OCI-LY7 (cell line): ENCODE measurements around the gene WNT16. TPM values are rescaled to one million over a fixed set of nuclear protein-coding genes. Genes with fewer than 3 reads are reported as not detected.

Experiments used
- BruUV-seq: library from RNA; stranded (reverse); fragments of 400-500 nt; replicated peaks from 2 replicates; lab custom pipeline; 2021; lab: Mats Ljungman, UMichigan
- CTCF ChIA-PET: fragments of 300-600 bp; sonication (Branson Sonifier 250); formaldehyde crosslinking; loops from one replicate; lab custom pipeline; 2022; ENCODE audit warnings: antibody characterized with exemption; ENCODE audit not compliant: unreplicated experiment; lab: Charles Lee
- POLR2A ChIA-PET: fragments of 300-600 bp; sonication (Branson Sonifier 250); formaldehyde crosslinking; loops from one replicate; lab custom pipeline; 2022; ENCODE audit warnings: antibody characterized with exemption; lab: Charles Lee
- DNase-seq: peaks from one replicate; pipeline ENCODE4 v3.0.0-alpha.2; 2015; ENCODE audit warnings: low spot score
- H2AFZ ChIP-seq: fragments of 200-600 bp; sonication (generic), shearing (Covaris generic); 2 replicates; pipeline ENCODE4 v1.6.1; 2014; ENCODE audit warnings: mild to moderate bottlenecking, antibody characterized with exemption, low read length, moderate library complexity
- H3K27ac ChIP-seq: fragments of 200-600 bp; sonication (generic); 2 replicates; pipeline ENCODE4 v1.5.1; 2014; ENCODE audit warnings: mixed run types, low read depth, mild to moderate bottlenecking, moderate library complexity, low read length, inconsistent platforms; ENCODE audit not compliant: poor library complexity, severe bottlenecking
- H3K36me3 ChIP-seq: fragments of 200-600 bp; sonication (generic); 2 replicates; pipeline ENCODE4 v1.6.1; 2014; ENCODE audit warnings: mild to moderate bottlenecking, antibody characterized with exemption, low read length, moderate library complexity, mixed read lengths; ENCODE audit not compliant: insufficient read depth
- H3K4me1 ChIP-seq: fragments of 200-600 bp; sonication (generic); 2 replicates; pipeline ENCODE4 v1.5.1; 2014; ENCODE audit warnings: mild to moderate bottlenecking, low read length; ENCODE audit not compliant: insufficient read depth, poor library complexity, severe bottlenecking
- H3K4me2 ChIP-seq: fragments of 200-600 bp; sonication (generic); 2 replicates; pipeline ENCODE4 v1.6.1; 2014; ENCODE audit warnings: mild to moderate bottlenecking, low read length
- H3K4me3 ChIP-seq: fragments of 200-600 bp; sonication (generic); 2 replicates; pipeline ENCODE4 v1.5.1; 2014; ENCODE audit warnings: mild to moderate bottlenecking, low read depth, low read length; ENCODE audit not compliant: poor library complexity, severe bottlenecking
- H3K79me2 ChIP-seq: fragments of 200-600 bp; sonication (generic); 2 replicates; pipeline ENCODE4 v1.6.1; 2016; ENCODE audit warnings: low read depth, mild to moderate bottlenecking, low read length, moderate library complexity, mixed read lengths; ENCODE audit not compliant: insufficient read depth
- H3K9me2 ChIP-seq: fragments of 200-600 bp; sonication (generic); 2 replicates; pipeline ENCODE4 v1.6.1; 2016; ENCODE audit warnings: mild to moderate bottlenecking, low read length, mixed read lengths; ENCODE audit not compliant: insufficient read depth
- H3K9me3 ChIP-seq: fragments of 200-600 bp; sonication (generic); 2 replicates; pipeline ENCODE4 v1.6.1; 2014; ENCODE audit warnings: mild to moderate bottlenecking, mixed run types, low read length, mixed read lengths
- H4K20me1 ChIP-seq: fragments of 200-600 bp; sonication (generic); 2 replicates; pipeline ENCODE4 v1.6.1; 2014; ENCODE audit warnings: mild to moderate bottlenecking, antibody characterized with exemption, low read length, moderate library complexity, mixed read lengths; ENCODE audit not compliant: insufficient read depth
- CTCF ChIP-seq: fragments of 200-600 bp; sonication (generic); conservative IDR thresholded peaks from 2 replicates; pipeline ENCODE4 v1.5.1; 2014; ENCODE audit warnings: mild to moderate bottlenecking, antibody characterized with exemption, low read length, moderate library complexity, mixed read lengths
- EZH2phosphoT487 ChIP-seq: fragments of 200-600 bp; sonication (generic); IDR thresholded peaks from 2 replicates; pipeline ENCODE4 v1.6.1; 2018; ENCODE audit warnings: low read depth, borderline replicate concordance, mild to moderate bottlenecking, mixed run types, antibody characterized with exemption, low read length, moderate library complexity, mixed read lengths
- intact Hi-C: fragments of 100-400 bp; cut with micrococcal nuclease; formaldehyde crosslinking; loops from one replicate; pipeline ENCODE4 v1.10.0; 2022; ENCODE audit not compliant: unreplicated experiment
- total RNA-seq, 2 experiments: library from RNA; depleted of rRNA in 1 of 2; stranded (reverse); fragments of >200 nt in 1 of 2; shearing (Covaris generic) in 1 of 2; gene quantifications; 2 replicates each; pipeline ENCODE4 v1.2.3, GENCODE V29; 2014 to 2022

The WNT16 gene
- total RNA-seq, 2 experiments from 2014 or later: not detected

GRCh38 chr7:121294448-121294992, 34.3 kb upstream of the WNT16 start:
- H3K79me2 ChIP-seq: no peaks in the 10 kb centered on the region
- CTCF ChIA-PET: no interaction called here
- TF ChIP-seq CTCF: no peak
- no peak for TF ChIP-seq EZH2phosphoT487
- POLR2A ChIA-PET: interaction anchor here (0.7 kb wide), 2 partner anchors 17 to 235 kb away, joined by 3 read pairs; no protein-coding TSS in a partner anchor
- intact Hi-C loops: no loop called here
- H4K20me1 ChIP-seq: no peaks in the 10 kb centered on the region
- 0 out of 2 replicates have a peak overlapping the region, but pooled peaks have one; percentile 2 for H2AFZ ChIP-seq
- no peaks in the 10 kb centered on the region for H3K4me1 ChIP-seq
- no peaks in the 10 kb centered on the region for H3K9me3 ChIP-seq
- DNase-seq: no peak
- no peak overlapping the region for H3K4me3 ChIP-seq
- BruUV-seq: no TSS peak
- H3K4me2 ChIP-seq: no peak overlapping the region
- no peak overlapping the region for H3K27ac ChIP-seq
- H3K36me3 ChIP-seq: no peaks in the 10 kb centered on the region
- no peaks in the 10 kb centered on the region for H3K9me2 ChIP-seq

- H3K36me3 ChIP-seq: no peaks in the 10 kb centered on the region
- no peaks in the 10 kb centered on the region for H4K20me1 ChIP-seq
- ChIA-PET CTCF (no interaction called here), POLR2A (no interaction called here)
- peak overlapping the region; percentile 38; the same call in 1 of the 2 replicates for H2AFZ ChIP-seq
- H3K4me3 ChIP-seq: no peak overlapping the region
- H3K79me2 ChIP-seq: no peaks in the 10 kb centered on the region
- H3K9me3 ChIP-seq: no peaks in the 10 kb centered on the region
- no peak overlapping the region for H3K27ac ChIP-seq
- TF ChIP-seq EZH2phosphoT487 (no peak), CTCF (no peak)
- H3K4me2 ChIP-seq: no peak overlapping the region
- no TSS peak for BruUV-seq
- intact Hi-C loops: no loop called here
- DNase-seq: no peak
- no peaks in the 10 kb centered on the region for H3K9me2 ChIP-seq
- H3K4me1 ChIP-seq: peaks cover 8% of the 10 kb centered on the region
Measured at GRCh38 chr7:121297843-121298242, 31.0 kb upstream of the WNT16 start.

GRCh38 chr7:121298831-121299239, 30.0 kb upstream of the WNT16 start:
- Histone ChIP-seq H3K4me2 (no peak overlapping the region), H3K79me2 (no peaks in the 10 kb centered on the region), H4K20me1 (no peaks in the 10 kb centered on the region), H3K9me2 (no peaks in the 10 kb centered on the region), H3K36me3 (no peaks in the 10 kb centered on the region), H2AFZ (no peak overlapping the region), H3K4me3 (no peak overlapping the region), H3K9me3 (no peaks in the 10 kb centered on the region), H3K4me1 (peaks cover 8% of the 10 kb centered on the region), H3K27ac (no peak overlapping the region)
- intact Hi-C loops: no loop called here
- no peak for DNase-seq
- TF ChIP-seq EZH2phosphoT487: no peak
- TF ChIP-seq CTCF: no peak
- ChIA-PET POLR2A (no interaction called here), CTCF (no interaction called here)
- BruUV-seq: no TSS peak
